Activated T-helper 1 cell treated with anti-CD3 and anti-CD28 coated beads, Interleukin-2, amount 50 U/mL, for 16 hours (primary cell): ENCODE measurements around the gene CA9.
"Not testable (repeated sequence)": the region's sequence is repeated elsewhere in the genome, so short reads cannot be mapped to it uniquely, and the experiment has no call there.

Experiments used
- DNase-seq, 2 donors: peaks; one replicate each; pipeline ENCODE4 v3.0.0-alpha.2; 2020; ENCODE audit warnings: low read depth in 1 of 2, low spot score in 1 of 2

CA9 gene

DNA sequence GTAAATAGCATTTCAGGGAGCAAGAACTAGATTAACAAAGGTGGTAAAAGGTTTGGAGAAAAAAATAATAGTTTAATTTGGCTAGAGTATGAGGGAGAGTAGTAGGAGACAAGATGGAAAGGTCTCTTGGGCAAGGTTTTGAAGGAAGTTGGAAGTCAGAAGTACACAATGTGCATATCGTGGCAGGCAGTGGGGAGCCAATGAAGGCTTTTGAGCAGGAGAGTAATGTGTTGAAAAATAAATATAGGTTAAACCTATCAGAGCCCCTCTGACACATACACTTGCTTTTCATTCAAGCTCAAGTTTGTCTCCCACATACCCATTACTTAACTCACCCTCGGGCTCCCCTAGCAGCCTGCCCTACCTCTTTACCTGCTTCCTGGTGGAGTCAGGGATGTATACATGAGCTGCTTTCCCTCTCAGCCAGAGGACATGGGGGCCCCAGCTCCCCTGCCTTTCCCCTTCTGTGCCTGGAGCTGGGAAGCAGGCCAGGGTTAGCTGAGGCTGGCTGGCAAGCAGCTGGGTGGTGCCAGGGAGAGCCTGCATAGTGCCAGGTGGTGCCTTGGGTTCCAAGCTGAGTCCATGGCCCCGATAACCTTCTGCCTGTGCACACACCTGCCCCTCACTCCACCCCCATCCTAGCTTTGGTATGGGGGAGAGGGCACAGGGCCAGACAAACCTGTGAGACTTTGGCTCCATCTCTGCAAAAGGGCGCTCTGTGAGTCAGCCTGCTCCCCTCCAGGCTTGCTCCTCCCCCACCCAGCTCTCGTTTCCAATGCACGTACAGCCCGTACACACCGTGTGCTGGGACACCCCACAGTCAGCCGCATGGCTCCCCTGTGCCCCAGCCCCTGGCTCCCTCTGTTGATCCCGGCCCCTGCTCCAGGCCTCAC lies at the start of gene CA9:
Gene CA9 (plus strand): TSS at position 797 of the 893 bp plus-strand sequence. CDS start 32 bp downstream, at position 829.
- DNase-seq = no peak

DNA sequence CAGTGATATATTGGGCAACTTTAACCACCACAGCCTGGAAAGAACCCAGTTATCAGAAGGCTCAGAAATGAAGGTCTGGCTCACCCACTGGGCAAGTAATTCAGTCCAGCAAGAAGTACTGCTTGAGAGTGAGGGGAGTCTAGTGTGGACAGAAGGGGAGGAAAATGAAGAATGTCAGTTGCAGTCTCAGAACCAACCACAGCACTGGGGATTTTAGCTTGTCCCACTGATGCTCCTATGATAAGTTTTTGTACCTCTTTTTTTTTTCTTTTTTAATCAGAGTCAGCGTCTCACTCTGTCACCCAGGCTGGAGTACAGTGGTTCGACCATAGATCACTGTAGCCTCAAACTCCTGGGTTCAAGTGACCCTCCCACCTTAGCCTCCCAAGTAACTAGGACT lies 46.2 kb upstream of the CA9 start:
- no peak for DNase-seq

GRCh38 chr9:35628389-35628991 lies 45.2 kb upstream of the CA9 start:
- no peak for DNase-seq

- DNase-seq = no peak
Observed at GRCh38 chr9:35629597-35629996, 44.1 kb upstream of the CA9 start.

DNA sequence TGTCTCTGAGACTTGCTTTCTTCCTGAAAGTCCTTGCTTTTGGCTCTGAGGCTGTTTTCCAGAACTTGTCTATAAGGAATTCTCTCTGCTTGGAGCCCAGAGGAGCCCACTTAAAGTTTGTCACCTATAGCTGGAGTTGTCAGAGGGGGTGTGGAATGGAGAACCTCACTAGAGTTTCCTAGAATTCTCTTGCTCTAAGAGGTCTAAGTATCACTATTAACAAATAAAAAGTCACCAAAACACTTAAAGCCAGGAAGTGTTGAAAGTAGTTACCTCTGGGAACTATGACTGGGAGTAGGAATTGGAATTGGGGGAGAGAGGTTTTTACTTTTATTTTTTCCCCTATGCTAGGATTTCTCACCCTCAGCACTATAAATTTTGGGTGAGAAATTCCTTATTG lies 38.0 kb upstream of the CA9 start:
- no peak for DNase-seq

DNA sequence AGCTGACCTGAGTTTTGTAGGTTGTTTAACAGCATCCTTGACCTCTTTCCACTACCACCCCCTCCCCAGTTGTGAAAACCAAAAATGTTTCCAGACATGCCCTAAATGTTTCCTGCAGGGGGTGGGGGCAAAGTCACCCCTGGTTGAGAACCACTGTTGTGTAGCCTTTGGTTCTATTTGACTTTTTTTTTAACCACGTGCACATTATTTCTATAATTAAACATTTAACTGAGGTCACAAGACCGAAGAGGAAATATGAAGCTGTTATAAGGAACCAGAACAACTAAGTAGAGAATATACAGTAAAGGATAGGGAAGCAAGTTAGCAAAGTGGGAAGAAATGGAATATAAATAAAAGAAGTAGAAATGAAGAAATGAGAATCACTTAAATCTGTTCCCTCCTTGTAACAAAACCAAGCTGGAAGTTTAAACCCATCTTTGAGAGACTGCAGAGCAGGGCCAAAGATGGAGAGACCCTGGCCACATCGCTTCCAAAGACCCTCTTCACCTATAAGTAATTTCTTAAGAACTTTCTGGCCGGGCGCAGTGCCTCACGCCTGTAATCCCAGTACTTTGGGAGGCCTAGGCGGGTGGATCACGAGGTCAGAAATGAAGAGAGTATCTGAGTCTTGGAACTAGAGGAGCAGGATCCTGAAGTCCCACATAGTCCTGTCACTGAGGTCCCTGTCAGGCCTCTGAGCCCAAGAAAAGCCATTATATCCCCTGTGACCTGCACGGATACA lies 37.4 kb upstream of the CA9 start:
- no peak for DNase-seq

DNA sequence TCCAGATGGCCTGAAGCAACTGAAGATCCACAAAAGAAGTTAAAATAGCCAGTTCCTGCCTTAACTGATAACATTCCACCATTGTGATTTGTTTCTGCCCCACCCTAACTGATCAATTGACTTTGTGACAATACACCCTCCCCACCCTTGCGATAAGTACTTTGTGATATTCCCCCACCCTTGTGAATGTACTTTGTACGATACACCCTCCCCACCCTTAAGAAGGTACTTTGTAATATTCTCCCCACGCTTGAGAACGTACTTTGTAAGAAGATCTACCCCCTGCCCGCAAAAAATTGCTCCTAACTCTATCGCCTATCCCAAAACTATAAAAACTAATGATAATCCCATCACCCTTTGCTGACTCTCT lies 36.9 kb upstream of the CA9 start:
- DNase-seq = not testable (repeated sequence)

DNA sequence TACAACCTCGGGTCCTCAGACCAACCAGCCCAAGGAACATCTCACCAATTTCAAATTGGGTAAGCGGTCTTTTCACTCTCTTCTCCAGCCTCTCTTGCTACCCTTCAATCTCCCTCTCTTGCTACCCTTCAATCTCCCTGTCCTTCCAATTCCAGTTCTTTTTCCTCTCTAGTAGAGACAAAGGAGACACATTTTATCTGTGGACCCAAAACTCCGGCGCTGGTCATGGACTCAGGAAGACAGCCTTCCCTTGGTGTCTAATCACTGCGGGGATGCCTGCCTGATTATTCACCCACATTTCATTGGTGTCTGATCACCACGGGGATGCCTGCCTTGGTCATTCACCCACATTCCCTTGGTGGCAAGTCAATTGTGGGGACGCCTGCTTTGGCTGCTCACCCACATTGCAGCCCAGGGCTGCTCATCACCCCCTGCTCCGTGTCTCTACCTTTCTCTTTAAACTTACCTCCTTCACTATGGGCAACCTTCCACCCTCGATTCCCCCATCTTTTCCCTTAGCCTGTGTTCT lies 36.2 kb upstream of the CA9 start:
- not testable (repeated sequence) for DNase-seq

GRCh38 chr9:35638751-35639150 lies 35.0 kb upstream of the CA9 start:
- not testable (repeated sequence) for DNase-seq

DNA sequence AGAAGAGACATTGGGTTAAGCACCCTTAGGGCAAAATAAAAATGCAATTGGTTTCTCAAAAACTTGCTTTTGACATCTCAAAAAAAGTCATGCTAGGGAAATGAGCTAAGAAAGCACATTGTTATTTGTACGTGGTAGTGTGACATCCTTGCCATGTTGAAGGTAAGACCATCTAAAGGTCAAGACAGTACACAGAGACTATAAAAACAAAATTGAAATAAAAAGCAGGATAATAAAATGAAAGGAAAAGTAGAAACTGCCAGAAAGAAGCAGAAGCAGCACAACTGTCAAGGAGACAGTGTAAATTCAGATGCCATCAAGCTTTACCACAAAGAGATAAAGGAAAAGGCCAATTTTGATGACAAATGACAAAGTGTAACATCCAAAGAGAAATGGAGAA lies 34.5 kb upstream of the CA9 start:
- DNase-seq = not testable (repeated sequence)

- DNase-seq = no peak
Observed at GRCh38 chr9:35639631-35640030, 34.1 kb upstream of the CA9 start.

DNA sequence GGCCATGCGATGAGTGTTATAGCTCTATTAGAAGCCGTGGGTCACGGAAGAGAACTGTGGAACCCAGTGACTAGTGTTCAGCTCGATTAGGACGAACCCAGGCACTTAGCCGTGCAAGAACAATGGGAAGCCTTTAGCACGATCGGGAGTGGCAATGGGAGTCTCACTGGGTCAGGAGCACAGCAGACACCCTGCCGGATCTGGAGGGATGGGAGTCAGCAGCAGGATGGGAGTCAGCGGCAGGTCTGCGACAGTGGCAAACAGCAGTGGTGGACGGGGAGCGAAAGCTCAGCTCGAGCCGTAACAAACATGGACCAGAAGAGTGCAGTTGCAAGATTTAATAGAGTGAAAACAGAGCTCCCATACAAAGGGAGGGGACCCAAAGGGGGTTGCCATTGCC lies 33.3 kb upstream of the CA9 start:
- DNase-seq = not testable (repeated sequence)

GRCh38 chr9:35641478-35641877 lies 32.2 kb upstream of the CA9 start:
- not testable (repeated sequence) for DNase-seq

GRCh38 chr9:35643046-35643445 lies 30.7 kb upstream of the CA9 start:
- no peak for DNase-seq

DNA sequence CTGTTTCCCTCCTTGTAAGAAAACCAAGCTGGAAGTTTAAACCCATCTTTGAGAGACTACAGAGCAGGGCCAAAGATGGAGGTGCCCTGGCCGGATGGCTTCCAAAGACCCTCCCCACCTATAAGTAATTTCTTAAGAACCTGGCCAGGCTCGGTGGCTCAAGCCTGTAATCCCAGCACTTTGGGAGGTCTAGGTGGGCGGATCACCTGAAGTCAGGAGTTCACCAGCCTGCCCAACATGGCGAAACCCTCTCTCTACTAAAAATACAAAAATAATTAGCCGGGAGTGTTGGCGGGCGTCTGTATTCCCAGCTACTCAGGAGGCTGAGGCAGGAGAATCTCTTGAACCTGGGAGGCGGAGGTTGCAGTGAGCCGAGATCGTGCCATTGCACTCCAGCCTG lies 28.0 kb upstream of the CA9 start:
- DNase-seq = not testable (repeated sequence)

- DNase-seq = no peak
Observed at GRCh38 chr9:35646153-35646532, 27.6 kb upstream of the CA9 start.

DNA sequence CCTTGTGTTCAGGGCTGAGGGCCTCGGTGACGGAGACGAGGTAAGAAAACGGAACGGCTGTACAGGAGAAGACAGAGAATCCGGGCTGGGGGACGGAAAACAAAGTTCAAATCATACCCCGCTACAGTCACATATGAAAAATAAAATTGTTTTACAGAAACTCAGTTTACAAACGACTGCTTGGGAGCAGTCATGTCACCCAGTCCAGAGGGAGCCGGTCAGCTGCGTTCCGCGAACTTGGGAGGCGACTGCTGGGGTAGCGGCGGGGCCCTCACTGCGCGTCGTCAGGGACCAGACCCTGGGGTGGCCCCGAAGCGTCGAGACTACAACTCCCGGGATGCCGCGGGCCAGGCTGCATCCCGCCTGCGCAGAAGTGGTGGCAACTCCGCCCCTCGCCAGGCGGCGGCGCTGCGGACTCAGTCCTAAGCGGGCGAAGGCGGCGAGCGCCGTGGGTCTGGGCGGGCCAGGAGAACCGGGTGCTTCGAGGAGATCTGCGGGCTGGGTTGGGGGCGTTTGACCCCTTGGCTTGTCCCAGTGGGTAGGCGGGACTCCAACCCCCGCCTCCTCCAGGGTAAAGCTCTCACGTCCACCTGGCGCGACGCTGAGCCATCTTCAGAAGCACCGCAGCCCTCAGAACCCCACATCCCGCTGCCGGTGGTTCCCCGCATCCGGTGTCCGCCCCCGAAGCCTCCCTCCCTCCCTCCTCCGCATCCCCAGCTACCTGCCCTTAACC lies 27.0 kb upstream of the CA9 start:
- peak; percentile 74 to 86 for DNase-seq

DNA sequence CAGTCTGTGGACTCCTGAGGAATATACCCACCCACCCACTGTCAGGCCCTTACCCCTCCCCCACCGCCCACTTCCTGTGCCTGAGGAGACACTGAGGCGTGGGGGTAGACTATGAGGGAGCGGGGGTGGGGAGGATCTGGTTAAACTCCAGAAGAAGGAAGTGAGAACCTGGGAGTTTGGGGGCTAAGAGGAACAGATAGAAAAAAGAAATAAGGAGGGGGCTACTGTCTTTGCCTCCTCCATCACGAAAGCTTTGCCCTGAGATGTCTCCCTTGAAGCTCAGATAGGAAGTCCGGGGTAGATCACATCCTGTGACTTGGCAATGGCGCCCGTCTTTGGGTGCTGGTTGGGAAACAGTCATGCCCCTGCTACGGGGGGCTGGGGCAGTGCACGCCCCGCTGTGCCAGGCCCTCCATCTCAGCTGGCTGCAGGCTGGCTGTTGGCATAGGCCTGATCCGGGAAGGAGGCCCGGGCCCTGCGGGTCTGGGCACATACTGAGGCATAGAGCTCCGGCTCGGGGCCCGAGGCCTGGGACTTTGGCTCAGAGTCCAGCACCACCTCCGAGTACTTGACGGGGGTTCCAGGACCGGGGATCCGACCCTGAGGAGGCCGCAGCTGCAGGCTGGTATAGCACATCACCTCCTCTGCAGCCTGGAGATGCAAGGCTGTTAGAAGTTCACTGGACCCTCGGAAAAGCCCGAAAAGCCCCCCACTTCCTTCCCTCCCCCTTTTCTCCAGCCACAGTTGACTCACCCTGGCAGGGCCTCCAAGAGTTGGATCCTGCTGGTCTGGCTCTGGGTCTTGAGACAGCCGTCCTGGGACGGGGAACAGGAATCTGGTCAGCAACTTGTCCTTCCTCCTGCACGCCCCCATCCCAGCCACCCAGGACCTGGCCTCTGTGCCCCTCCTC lies 24.0 kb upstream of the CA9 start:
- peak in 1 of 2 donors; percentile 22 for DNase-seq

- no peak for DNase-seq
Observed at GRCh38 chr9:35650341-35651158, 23.2 kb upstream of the CA9 start, which contains the start of gene SIT1. Gene SIT1, minus strand, starts transcription at chr9:35650931. Its CDS starts 78 bp downstream, at chr9:35650853.
